AG04450 (cell line): ENCODE results near the gene CHN1. TPM values are rescaled to one million over a fixed set of nuclear protein-coding genes. Genes with fewer than 3 reads are reported as not detected.
A peak's percentile ranks its signal among the peaks of the same experiment; 100 is the strongest.

Experiments used
- CTCF ChIA-PET: fragments of 300-600, 350-600 bp; formaldehyde crosslinking; extraction: SDS; loops from one replicate; lab custom pipeline; 2022; ENCODE audit warnings: antibody characterized with exemption, inconsistent platforms; lab: Charles Lee
- POLR2A ChIA-PET: fragments of 350-600 bp; formaldehyde crosslinking; extraction: SDS; loops from one replicate; lab custom pipeline; 2021; ENCODE audit warnings: antibody characterized with exemption, inconsistent platforms; lab: Yijun Ruan, JAX
- DNase-seq: peaks from one replicate; pipeline ENCODE4 v3.0.0-alpha.2; 2011; ENCODE audit warnings: low read depth, low spot score
- H3K27ac ChIP-seq: one replicate; pipeline ENCODE4 v1.5.1; 2012; ENCODE audit warnings: low read depth, low read length, control low read depth
- H3K27me3 ChIP-seq: one replicate; pipeline ENCODE4 v1.6.0; 2012; ENCODE audit warnings: low read length; ENCODE audit not compliant: control insufficient read depth, insufficient read depth
- H3K4me3 ChIP-seq: 2 replicates; pipeline ENCODE4 v1.5.1; 2011; ENCODE audit warnings: mild to moderate bottlenecking, low read depth, low read length, control low read depth
- H3K9me3 ChIP-seq: 2 replicates; pipeline ENCODE4 v1.5.1; 2012; ENCODE audit warnings: low read length; ENCODE audit not compliant: control insufficient read depth, insufficient read depth
- polyA plus RNA-seq: library from polyadenylated mRNA; depleted of rRNA; stranded (reverse); fragments of >200 nt; gene quantifications from 2 replicates; pipeline ENCODE4 v1.2.3, GENCODE V29; 2011
- TF ChIP-seq, protein P1 (sequence below): IDR thresholded peaks from 2 replicates; pipeline ENCODE4 v1.5.1; 2011; ENCODE audit warnings: low read depth, low read length, control low read depth, inconsistent platforms

The CHN1 gene
- polyA plus RNA-seq, 1 experiment = 258 TPM

DNA sequence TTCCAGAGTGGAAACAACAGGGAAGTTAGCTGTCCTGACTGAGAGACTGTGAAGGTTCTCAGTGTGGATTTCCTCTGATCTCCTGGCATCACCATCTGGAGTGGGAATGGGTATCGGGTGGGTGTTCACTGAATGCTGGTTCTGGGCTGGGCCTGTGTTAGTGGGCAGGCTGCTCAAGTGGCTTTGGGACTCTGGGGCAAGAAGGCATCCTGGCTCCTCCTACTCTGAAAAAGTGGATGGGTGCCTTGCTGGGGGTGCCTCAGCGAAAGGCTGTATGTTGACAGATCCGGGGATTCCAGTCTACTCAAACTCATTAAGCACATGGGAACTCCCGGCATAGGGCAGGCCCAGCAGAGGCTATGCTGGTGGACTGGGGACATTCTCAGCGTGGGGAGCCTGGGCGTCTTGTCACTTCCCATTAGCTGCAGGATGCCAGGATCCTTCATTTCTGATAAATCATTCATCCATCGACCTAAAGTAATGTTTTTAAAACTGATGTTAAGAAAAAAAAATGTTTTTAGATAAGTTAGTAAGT is 213.4 kb downstream of the CHN1 start:
- peaks cover 3% of the 10 kb centered on the region; the same call in 1 of the 2 replicates for H3K9me3 ChIP-seq
- H3K27me3 ChIP-seq = no peaks in the 10 kb centered on the region
- no peak for DNase-seq
- ChIA-PET CTCF (interaction anchor here (4.8 kb wide), 1 partner anchor 20 kb away, joined by 23 read pairs; no protein-coding TSS in a partner anchor), POLR2A (no interaction called here)
- no peak overlapping the region for H3K27ac ChIP-seq
- TF ChIP-seq, protein P1, sequence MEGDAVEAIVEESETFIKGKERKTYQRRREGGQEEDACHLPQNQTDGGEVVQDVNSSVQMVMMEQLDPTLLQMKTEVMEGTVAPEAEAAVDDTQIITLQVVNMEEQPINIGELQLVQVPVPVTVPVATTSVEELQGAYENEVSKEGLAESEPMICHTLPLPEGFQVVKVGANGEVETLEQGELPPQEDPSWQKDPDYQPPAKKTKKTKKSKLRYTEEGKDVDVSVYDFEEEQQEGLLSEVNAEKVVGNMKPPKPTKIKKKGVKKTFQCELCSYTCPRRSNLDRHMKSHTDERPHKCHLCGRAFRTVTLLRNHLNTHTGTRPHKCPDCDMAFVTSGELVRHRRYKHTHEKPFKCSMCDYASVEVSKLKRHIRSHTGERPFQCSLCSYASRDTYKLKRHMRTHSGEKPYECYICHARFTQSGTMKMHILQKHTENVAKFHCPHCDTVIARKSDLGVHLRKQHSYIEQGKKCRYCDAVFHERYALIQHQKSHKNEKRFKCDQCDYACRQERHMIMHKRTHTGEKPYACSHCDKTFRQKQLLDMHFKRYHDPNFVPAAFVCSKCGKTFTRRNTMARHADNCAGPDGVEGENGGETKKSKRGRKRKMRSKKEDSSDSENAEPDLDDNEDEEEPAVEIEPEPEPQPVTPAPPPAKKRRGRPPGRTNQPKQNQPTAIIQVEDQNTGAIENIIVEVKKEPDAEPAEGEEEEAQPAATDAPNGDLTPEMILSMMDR = no peak
- no peak overlapping the region for H3K4me3 ChIP-seq

DNA sequence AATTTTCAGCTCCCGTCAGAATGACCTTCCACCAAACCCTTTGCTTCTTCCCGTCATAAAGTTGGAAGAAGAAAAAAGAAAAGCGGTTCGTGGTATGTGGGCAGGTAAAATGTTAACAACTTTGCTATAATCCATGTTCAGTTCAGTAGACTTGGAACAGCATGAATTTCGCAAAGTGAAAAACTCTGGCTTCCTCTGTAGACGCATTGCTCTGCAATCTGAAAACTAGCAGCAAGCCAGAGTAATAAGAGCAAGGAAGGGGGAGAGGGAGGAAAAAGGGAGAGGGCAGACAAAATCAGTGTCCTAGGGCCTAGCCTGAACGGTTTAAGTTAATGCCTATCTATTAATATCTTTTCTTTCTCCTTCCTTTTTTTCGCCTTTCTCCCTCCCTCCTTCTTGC is 214.2 kb downstream of the CHN1 start:
- no peak overlapping the region for H3K27ac ChIP-seq

DNA sequence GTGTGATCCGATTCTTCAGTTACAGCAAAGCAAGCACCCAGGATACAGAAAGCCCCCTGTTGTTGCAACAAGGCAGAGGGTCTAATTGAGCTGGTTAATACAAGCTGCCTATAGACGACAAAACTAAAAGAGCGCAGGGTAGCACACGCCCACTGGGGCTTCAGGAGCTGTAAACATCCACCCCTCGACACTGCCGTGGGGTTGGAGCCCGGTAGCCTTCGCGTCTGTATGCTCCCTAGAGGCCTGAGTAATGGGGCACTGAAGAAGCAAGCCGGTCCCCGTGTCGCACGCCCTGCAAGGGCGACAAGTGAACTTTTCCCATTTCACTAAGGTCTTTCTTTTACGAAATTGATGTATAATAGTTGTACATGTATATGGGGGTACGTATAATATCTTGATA is 216.2 kb downstream of the CHN1 start:
- no peak for DNase-seq
- ChIA-PET CTCF (interaction anchor here (0.7 to 2.6 kb wide), 5 partner anchors 17 to 195 kb away, joined by 3 to 19 read pairs (median 3); no protein-coding TSS in a partner anchor), POLR2A (no interaction called here)
- Histone ChIP-seq H3K9me3 (peaks cover 3% of the 10 kb centered on the region; the same call in 1 of the 2 replicates), H3K4me3 (no peak overlapping the region), H3K27ac (peak overlapping the region; percentile 99), H3K27me3 (no peaks in the 10 kb centered on the region)
- TF ChIP-seq, protein P1 = no peak

More for the DNA sequence above, 214.2 kb downstream of the CHN1 start:
- TF ChIP-seq, protein P1 = no peak
- H3K4me3 ChIP-seq = no peak overlapping the region
- ChIA-PET CTCF (no interaction called here), POLR2A (no interaction called here)
- no peak for DNase-seq
- no peaks in the 10 kb centered on the region for H3K27me3 ChIP-seq
- H3K9me3 ChIP-seq = peaks cover 3% of the 10 kb centered on the region; the same call in 1 of the 2 replicates

DNA sequence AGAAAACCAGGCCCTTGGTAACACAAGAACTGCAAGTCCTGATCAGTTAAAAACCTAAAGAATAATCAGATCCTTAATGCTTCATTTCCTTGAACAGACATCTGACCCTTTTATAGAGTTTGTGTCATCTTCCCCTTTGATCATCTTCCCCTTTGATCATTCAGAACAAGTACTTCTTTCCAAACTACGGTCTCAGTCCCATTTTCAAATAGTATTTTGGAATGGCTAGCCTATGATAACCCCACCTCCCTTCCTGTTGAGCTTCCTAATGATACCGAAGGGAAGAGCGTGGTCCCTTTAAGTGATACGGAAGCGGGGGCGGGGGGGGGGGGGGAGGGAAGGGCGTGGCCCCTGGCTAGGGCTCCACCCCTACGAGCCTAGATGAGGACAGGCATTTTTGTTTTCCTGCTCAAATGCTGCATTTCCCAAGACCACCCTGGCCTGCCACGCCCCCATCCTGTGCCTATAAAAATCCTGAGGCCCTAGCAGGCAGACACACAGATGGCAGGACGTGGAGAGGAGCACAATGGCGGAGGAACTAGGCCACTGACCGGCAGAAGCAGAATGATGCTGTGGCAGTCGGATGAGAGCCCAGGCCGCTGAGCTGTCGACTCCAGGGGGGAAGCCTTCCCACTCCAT is 216.8 kb downstream of the CHN1 start:
- POLR2A ChIA-PET = interaction anchor here (0.9 to 2.4 kb wide), 4 partner anchors 16 to 52 kb away, joined by 3 to 12 read pairs (median 4); no protein-coding TSS in a partner anchor
- H3K27me3 ChIP-seq = no peaks in the 10 kb centered on the region
- CTCF ChIA-PET = interaction anchor here (0.7 to 2.6 kb wide), 3 partner anchors 17 to 196 kb away, joined by 3 to 19 read pairs (median 3); no protein-coding TSS in a partner anchor
- no peak for DNase-seq
- no peak overlapping the region for H3K4me3 ChIP-seq
- H3K9me3 ChIP-seq = peaks cover 3% of the 10 kb centered on the region; the same call in 1 of the 2 replicates
- TF ChIP-seq, protein P1 = no peak
- peak overlapping the region; percentile 99 for H3K27ac ChIP-seq
